GM18870 (cell line): ENCODE results near the gene LRRC37A.
A peak's percentile ranks its signal among the peaks of the same experiment; 100 is the strongest.
"Not testable (repeated sequence)": the region's sequence is repeated elsewhere in the genome, so short reads cannot be mapped to it uniquely, and the experiment has no call there.

Experiments used
- ATAC-seq: cut with Tn5 transposase; IDR thresholded peaks from one replicate; pipeline ENCODE4 v1.9.1; 2021; ENCODE audit warnings: moderate library complexity; ENCODE audit not compliant: unreplicated experiment

Gene LRRC37A

GRCh38 chr17:46286764-46287221 lies 8.1 kb upstream of the LRRC37A start:
- not testable (repeated sequence) for ATAC-seq

GRCh38 chr17:46287587-46287986 lies 7.3 kb upstream of the LRRC37A start:
- not testable (repeated sequence) for ATAC-seq

DNA sequence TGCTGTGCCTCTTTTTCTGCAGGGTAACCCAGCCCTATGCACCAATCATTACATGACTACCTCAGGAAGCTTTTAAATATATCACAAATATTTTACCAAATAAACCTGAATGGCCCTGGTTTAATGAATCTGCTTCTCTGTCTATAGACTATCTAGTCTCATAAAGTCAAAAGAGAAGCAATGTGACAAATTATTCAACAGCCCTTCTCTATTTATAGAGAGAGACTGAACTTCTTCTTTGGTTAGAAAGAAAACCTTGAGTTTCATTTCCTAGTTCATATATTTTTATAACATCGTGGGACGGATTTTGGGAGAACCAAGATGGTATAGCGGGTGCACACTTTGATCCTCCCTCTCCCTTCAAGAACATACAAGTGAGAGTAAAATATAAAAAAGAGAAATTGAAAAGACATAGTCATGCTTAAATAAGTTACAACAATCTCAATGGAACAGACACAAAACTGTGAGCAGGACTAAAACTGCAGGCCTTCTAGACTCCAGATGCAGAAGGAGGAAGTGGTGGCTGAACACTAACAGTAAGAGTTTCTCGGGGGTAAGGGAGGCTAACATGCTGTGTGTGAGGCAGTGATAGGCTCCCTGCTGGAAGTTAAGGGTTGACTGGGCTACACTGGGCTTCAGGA lies 3.9 kb upstream of the LRRC37A start:
- peak; percentile 65 for ATAC-seq

GRCh38 chr17:46291618-46292017 lies 3.3 kb upstream of the LRRC37A start:
- ATAC-seq = not testable (repeated sequence)

GRCh38 chr17:46341220-46341619 lies 46.3 kb downstream of the LRRC37A start:
- not testable (repeated sequence) for ATAC-seq

DNA sequence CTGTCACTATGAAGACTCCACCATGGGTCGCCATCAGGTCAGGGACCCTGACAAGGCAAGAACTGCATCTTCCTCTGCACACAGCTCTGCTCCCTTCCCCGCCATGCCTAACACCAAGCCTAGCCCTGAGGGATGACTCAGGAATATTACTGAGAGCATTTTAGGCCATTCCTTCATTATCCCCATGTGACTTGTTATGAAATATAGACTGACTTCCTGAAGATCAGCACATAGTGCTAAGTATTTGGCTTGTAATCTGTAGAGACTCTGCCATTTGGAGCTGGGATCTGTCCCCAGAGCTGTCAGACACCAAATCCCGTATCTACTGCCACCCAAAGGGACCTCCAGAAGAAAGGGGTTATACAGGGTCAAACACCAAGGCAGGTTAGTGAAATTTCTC lies 47.2 kb downstream of the LRRC37A start:
- not testable (repeated sequence) for ATAC-seq

GRCh38 chr17:46348345-46348744 lies 53.4 kb downstream of the LRRC37A start:
- not testable (repeated sequence) for ATAC-seq

- not testable (repeated sequence) for ATAC-seq
Measured at GRCh38 chr17:46349060-46349459, 54.1 kb downstream of the LRRC37A start.

- ATAC-seq = not testable (repeated sequence)
Measured at GRCh38 chr17:46353856-46354255, 58.9 kb downstream of the LRRC37A start.

DNA sequence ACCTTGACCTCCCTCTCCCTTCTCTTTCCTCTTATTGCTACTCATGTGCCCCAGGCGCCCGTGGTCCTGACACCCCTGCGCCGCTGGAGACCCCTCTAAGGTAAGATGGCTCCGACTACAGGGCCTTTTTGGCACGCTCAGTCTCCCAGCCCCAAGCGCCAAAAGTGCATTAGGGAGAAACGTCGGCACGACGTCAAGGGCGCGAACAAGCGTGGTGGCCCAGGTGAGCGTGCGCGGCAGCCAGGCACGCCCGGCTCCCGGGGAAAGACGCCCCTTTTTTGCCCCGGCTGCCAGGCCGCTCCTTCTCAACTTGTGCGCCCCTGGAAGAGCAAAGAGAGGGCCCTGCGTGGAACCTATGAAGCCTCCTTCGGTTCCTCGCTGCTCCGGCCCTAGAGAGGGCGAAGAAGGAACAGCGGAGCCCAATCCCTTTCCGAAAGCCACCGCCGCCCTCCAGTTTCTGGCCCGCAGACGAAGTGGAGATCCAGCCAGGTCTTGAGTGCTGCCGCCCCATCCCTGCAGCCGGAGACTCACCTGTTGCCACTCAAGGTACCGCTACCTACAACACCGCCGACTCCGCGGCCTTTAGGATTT lies 66.3 kb downstream of the LRRC37A start:
- peak; percentile 32 for ATAC-seq

DNA sequence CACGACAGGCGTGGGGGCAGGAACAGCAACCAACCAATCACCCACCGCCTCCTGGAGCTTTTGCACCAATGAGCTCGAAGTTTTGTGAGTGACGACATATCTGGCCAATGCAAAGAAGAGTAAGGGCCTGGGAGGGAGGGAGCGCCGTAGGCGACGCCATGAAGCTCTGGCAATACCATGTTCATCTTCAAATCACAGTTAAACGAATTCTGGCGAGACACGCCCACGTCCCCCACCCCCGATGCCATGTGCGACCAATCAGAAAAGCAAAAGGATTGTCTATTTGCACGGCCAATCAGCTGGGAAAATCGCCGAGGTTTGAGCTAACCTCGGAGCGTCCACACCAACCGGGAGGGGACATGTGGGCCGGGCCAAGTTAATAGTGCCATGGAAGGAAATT lies 66.8 kb downstream of the LRRC37A start, which contains the start of gene ARL17B:
Gene ARL17B (minus strand): TSS at position 12 of the 400 bp plus-strand sequence. CDS start 3,369 bp downstream, outside the sequence.
- peak; percentile 80 for ATAC-seq

DNA sequence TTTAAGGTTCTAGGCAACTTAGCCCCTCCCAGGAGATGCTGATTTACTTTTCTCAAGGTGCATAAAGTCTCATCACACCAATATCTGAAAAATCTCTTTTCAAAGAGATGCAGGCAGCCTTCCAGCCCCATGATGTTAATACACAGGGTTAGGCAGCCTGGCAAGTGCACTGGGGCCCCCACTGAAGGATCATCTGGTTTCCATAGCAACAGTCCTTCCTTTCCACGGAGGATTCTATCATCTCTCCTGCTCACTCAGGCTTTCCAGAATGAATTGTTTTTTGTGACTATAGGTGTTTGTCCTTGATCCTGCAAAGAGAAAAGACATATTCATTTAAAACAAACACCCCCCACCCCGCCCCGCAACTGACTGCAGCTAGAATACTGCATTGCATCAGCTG lies 72.6 kb downstream of the LRRC37A start:
- ATAC-seq = not testable (repeated sequence)

DNA sequence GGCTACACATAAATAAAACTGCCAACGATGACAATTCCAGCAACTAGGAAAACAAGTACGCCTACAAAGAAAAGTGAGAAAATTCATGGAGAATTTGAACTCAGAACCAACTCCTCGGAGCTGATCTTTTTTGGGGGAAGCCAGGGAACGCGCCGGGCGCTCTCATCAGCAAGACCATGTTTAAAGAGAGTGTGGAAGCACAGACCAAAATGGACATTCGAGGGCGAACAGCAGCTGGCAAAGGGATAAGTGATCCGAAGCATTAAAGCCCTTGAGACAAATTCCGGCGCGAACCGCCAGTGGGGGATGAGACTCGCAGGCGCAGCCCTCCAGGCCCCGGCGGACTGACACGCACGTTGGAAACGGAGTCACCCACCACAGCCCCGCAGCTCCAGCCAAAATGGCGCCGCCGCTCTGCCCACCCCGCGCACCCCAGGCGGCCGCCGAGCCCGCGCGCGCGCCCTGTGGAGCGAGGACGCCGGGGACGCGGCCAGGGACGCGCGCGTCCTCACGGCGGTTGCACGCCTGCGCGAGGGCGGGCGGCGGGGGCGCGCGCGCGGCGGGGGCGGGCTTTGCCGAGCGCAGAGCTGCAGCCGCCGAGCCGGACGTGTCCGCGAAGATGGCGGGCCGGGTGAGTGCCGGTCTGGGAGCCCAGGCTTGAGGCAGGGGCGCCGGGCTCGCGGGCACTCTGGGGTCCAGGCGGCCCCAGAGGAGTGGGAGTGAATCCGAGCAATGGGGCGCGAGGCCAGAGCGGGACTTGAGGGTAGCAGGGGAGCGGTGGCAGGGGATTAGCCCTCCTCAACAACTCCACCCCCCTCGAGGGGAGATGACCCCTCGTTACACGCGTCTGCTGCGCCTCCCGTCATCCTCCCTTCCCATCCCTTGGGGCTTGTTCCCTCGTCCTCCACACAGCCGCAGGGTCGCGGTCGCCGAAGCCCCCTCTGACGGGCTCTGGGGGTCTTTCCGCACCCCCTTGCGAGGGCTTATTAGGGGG lies 77.6 kb downstream of the LRRC37A start:
- not testable (repeated sequence) for ATAC-seq

- not testable (repeated sequence) for ATAC-seq
Measured at GRCh38 chr17:46373418-46373817, 78.5 kb downstream of the LRRC37A start.

- not testable (repeated sequence) for ATAC-seq
Measured at GRCh38 chr17:46383118-46383517, 88.2 kb downstream of the LRRC37A start.

GRCh38 chr17:46385491-46385890 lies 90.6 kb downstream of the LRRC37A start:
- ATAC-seq = not testable (repeated sequence)
